A549 (cell line): ENCODE measurements around the gene PRKAG2.

Source experiments
- CTCF ChIP-seq: fragments of >200 bp; sonication (Bioruptor Twin); formaldehyde crosslinking; IDR thresholded peaks from 3 replicates; pipeline ENCODE4 v1.5.1; 2016
- HEYL ChIP-seq: fragments of 250-450 bp; sonication (Bioruptor Pico); IDR thresholded peaks from 2 replicates; pipeline ENCODE4 v1.8.0; 2021; ENCODE audit warnings: mild to moderate bottlenecking, moderate library complexity
- HMGXB4 ChIP-seq: fragments of 250-450 bp; sonication (Bioruptor Pico); IDR thresholded peaks from 2 replicates; pipeline ENCODE4 v1.5.0; 2021; ENCODE audit warnings: mild to moderate bottlenecking, moderate library complexity, borderline replicate concordance
- MAX ChIP-seq: IDR thresholded peaks from 2 replicates; pipeline ENCODE4 v1.6.1; 2012
- MYC ChIP-seq: IDR thresholded peaks from 2 replicates; pipeline ENCODE4 v1.6.1; 2012; ENCODE audit warnings: mild to moderate bottlenecking, inconsistent platforms, low read length, improper control_type of control experiment, borderline replicate concordance
- NR3C1 ChIP-seq: fragments of >200 bp; sonication (Bioruptor Twin); formaldehyde crosslinking; IDR thresholded peaks from 3 replicates; pipeline ENCODE4 v1.6.1; 2017
- PBX3 ChIP-seq: IDR thresholded peaks from 2 replicates; pipeline ENCODE4 v1.6.1; 2012
- PHF8 ChIP-seq: fragments of 200-600 bp; sonication (generic); IDR thresholded peaks from 2 replicates; pipeline ENCODE4 v1.6.1; 2016; ENCODE audit warnings: low read depth, mild to moderate bottlenecking, antibody characterized with exemption, moderate library complexity, borderline replicate concordance
- POLR2A ChIP-seq: IDR thresholded peaks from 2 replicates; pipeline ENCODE4 v1.6.1; 2012; ENCODE audit warnings: mild to moderate bottlenecking, low read length
- REST ChIP-seq: fragments of 200-600 bp; sonication (generic); IDR thresholded peaks from 2 replicates; pipeline ENCODE4 v1.6.1; 2016; ENCODE audit warnings: antibody characterized with exemption, mild to moderate bottlenecking, moderate library complexity
- RNF2 ChIP-seq: fragments of 200-600 bp; sonication (generic); IDR thresholded peaks from 2 replicates; pipeline ENCODE4 v1.6.1; 2016; ENCODE audit warnings: low read depth, mild to moderate bottlenecking, antibody characterized with exemption, moderate library complexity, borderline replicate concordance

GRCh38 chr7:151877911-151878835 lies 1.3 kb upstream of the PRKAG2 start:
- TF ChIP-seq HEYL (no peak), CTCF (no peak), PBX3 (no peak), POLR2A (no peak), HMGXB4 (CRISPR knock-in tag) (no peak), MYC (no peak), NR3C1 (no peak), REST (no peak), MAX (no peak), RNF2 (no peak), PHF8 (no peak)
